ENCODE measurements around the gene TSTD2.
A peak's percentile ranks its signal among the peaks of the same experiment; 100 is the strongest.

TSTD2 gene

DNA sequence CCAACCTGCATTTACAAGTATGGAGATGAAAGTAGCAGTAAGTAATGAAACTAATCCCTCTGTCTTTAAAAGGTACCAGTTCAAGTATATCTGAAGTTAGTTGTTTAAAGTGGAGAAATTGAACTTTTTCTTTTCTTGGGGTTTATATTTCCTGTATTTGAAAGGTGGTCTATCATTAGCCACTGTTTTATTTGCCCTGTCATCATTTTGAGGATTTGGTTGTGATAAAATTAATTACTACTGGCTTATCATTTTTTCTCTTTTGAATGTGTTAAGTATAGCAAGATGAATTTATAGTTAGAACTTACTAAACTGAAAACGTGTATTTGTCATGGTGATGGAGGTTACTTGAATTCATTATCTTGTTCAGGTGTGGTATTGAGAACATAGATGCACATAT, 25.5 kb upstream of the TSTD2 start:
- Histone ChIP-seq H3K4me1 (ENCODE audit: insufficient read depth, low read length) (no peaks in the 10 kb centered on the region), H3K4me3 (ENCODE audit: low read length) (no peak overlapping the region), H3K9me3 (ENCODE audit: insufficient read depth, low read depth, low read length) (no peaks in the 10 kb centered on the region), H3K36me3 (ENCODE audit: insufficient read depth, low read depth, low read length) (peaks cover 99% of the 10 kb centered on the region), H3K27ac (ENCODE audit: low read length) (no peak overlapping the region), H3K27me3 (ENCODE audit: insufficient read depth, low read length) (no peaks in the 10 kb centered on the region), H3K9ac (ENCODE audit: low read depth, low read length) (no peak overlapping the region)

DNA sequence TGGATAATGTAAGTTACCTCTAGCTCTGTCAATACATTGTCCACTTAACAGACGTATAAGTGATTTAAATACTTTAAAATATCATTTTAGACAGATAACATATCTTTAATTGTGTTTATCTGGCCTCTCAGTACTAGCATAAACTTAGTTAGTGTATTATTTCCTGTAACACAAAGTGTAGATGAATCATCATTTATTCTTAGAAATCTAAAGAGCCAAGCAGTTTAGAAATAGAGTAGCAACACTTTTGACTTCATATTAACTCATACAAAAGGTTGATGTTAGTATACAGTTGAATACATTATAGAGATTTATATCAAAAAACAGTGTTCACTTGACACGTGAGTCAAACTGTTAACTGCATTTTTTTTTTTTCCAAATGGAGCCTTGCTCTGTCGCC, 18.5 kb upstream of the TSTD2 start:
- peaks cover 96% of the 10 kb centered on the region for H3K36me3 ChIP-seq (ENCODE audit: insufficient read depth, low read depth, low read length)
- H3K4me3 ChIP-seq (ENCODE audit: low read length), result no peak overlapping the region
- H3K4me1 ChIP-seq (ENCODE audit: insufficient read depth, low read length), result no peaks in the 10 kb centered on the region
- H3K27ac ChIP-seq (ENCODE audit: low read length), result no peak overlapping the region
- H3K9me3 ChIP-seq (ENCODE audit: insufficient read depth, low read depth, low read length), result no peaks in the 10 kb centered on the region
- no peak overlapping the region for H3K9ac ChIP-seq (ENCODE audit: low read depth, low read length)
- H3K27me3 ChIP-seq (ENCODE audit: insufficient read depth, low read length), result no peaks in the 10 kb centered on the region

DNA sequence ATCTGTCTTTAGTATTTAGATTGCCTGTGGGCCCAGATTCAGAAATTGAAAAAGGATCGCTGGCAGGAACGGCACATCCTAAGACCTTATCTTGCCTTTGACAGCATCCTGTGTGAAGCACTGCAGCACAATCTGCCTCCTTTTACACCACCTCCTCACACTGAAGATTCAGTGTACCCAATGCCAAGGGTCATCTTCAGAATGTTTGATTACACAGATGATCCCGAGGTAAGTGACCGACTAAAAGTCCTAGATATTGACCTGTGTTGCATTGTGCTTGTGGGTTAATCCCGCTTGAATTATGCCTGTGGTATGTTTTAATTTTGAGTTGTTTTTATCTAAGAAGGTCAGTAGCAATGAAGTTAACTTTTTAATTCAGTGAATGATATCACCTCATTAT, 14.8 kb upstream of the TSTD2 start:
- H3K36me3 ChIP-seq (ENCODE audit: insufficient read depth, low read depth, low read length), result peaks cover 95% of the 10 kb centered on the region
- no peaks in the 10 kb centered on the region for H3K9me3 ChIP-seq (ENCODE audit: insufficient read depth, low read depth, low read length)
- H3K27me3 ChIP-seq (ENCODE audit: insufficient read depth, low read length), result no peaks in the 10 kb centered on the region
- H3K27ac ChIP-seq (ENCODE audit: low read length), result no peak overlapping the region
- no peak overlapping the region for H3K9ac ChIP-seq (ENCODE audit: low read depth, low read length)
- no peaks in the 10 kb centered on the region for H3K4me1 ChIP-seq (ENCODE audit: insufficient read depth, low read length)
- H3K4me3 ChIP-seq (ENCODE audit: low read length), result no peak overlapping the region

DNA sequence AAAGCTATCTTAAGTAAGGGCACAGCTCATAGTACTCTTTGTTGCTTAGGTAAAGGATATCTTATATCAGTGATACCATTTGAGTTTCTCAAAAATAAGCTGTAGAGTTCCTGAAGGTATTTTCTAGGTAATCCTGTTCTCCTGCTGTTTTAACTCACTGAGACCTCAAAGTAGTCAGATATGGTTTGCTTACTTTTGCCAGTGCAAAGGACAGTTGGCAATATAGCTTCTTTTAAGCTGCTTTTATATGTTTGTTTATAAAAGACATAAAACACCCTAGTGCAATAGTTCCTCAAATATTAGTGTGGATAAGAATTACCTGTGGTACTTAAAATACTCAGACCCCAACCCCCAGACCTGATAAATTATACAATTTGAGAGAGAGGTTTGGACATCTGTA, 12.6 kb upstream of the TSTD2 start:
- Histone ChIP-seq H3K4me3 (ENCODE audit: low read length) (no peak overlapping the region), H3K9ac (ENCODE audit: low read depth, low read length) (no peak overlapping the region), H3K36me3 (ENCODE audit: insufficient read depth, low read depth, low read length) (peaks cover 96% of the 10 kb centered on the region), H3K27me3 (ENCODE audit: insufficient read depth, low read length) (no peaks in the 10 kb centered on the region), H3K27ac (ENCODE audit: low read length) (no peak overlapping the region), H3K4me1 (ENCODE audit: insufficient read depth, low read length) (no peaks in the 10 kb centered on the region), H3K9me3 (ENCODE audit: insufficient read depth, low read depth, low read length) (no peaks in the 10 kb centered on the region)

DNA sequence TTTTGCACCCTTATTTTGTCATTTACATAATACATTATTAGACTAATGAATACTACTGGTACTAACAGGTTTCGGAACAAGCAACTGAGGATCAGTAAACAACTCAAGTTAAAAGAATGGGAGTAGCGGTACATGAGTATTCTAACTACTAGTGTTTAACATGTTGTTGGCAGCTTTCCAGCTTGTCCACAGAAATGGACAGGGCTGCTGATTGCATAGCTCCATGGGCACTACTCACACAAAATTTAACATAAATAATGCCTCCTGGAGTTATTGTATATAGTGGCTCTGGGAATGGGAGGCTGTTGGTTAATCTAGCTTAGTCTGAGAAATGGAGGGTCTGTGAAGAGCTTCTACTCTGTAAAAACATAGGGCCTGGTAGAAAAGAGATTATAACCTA, 7.2 kb upstream of the TSTD2 start:
- Histone ChIP-seq H3K27me3 (ENCODE audit: insufficient read depth, low read length) (no peaks in the 10 kb centered on the region), H3K36me3 (ENCODE audit: insufficient read depth, low read depth, low read length) (peaks cover 44% of the 10 kb centered on the region), H3K4me1 (ENCODE audit: insufficient read depth, low read length) (peaks cover 6% of the 10 kb centered on the region; the same call in 1 of the 2 replicates), H3K9ac (ENCODE audit: low read depth, low read length) (no peak overlapping the region), H3K4me3 (ENCODE audit: low read length) (no peak overlapping the region), H3K9me3 (ENCODE audit: insufficient read depth, low read depth, low read length) (no peaks in the 10 kb centered on the region), H3K27ac (ENCODE audit: low read length) (no peak overlapping the region)

DNA sequence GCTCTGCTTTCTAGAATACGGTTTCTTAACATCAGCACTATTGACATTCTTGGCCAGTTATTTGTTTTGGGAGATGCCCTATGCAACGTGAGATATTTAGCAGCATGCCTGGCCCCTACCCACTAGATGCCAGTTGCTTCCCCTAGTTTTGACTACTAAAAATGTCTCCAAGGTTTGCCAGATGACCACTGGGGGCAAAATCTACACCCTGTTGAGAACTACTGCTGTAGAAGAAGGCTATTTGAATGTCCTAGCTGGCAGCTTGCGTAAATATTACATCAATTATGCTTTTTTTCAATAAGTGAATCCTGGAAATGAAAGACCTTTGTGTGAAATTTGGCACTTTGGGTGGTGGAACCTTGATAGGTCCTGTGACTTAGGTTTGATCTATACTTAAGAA, 5.5 kb upstream of the TSTD2 start:
- Histone ChIP-seq H3K4me1 (ENCODE audit: insufficient read depth, low read length) (peaks cover 10% of the 10 kb centered on the region; the same call in 1 of the 2 replicates), H3K4me3 (ENCODE audit: low read length) (no peak overlapping the region), H3K36me3 (ENCODE audit: insufficient read depth, low read depth, low read length) (peaks cover 28% of the 10 kb centered on the region), H3K9ac (ENCODE audit: low read depth, low read length) (no peak overlapping the region), H3K9me3 (ENCODE audit: insufficient read depth, low read depth, low read length) (no peaks in the 10 kb centered on the region), H3K27me3 (ENCODE audit: insufficient read depth, low read length) (no peaks in the 10 kb centered on the region), H3K27ac (ENCODE audit: low read length) (no peak overlapping the region)

DNA sequence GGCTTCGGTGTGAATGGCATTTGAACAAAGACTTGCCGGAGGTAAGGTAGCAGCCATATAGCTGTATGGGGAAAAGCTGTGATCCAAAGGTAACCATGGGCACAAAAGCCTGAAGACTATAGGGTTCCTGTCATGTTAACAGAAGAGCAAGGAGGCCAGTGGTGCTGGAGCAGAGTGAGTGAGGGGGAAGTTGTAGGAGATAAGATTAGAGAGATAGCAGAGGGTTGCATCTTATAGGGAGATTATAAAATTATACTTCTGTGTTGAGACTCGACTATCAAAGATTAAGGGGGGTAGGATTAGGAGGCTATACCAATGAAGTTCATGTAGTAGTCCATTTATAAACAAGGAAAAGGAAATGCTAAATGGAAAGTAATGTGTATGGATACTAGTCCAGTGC, 3.7 kb upstream of the TSTD2 start:
- H3K27ac ChIP-seq (ENCODE audit: low read length), result no peak overlapping the region
- H3K4me3 ChIP-seq (ENCODE audit: low read length), result no peak overlapping the region
- no peaks in the 10 kb centered on the region for H3K27me3 ChIP-seq (ENCODE audit: insufficient read depth, low read length)
- H3K36me3 ChIP-seq (ENCODE audit: insufficient read depth, low read depth, low read length), result peaks cover 10% of the 10 kb centered on the region
- no peaks in the 10 kb centered on the region for H3K9me3 ChIP-seq (ENCODE audit: insufficient read depth, low read depth, low read length)
- no peak overlapping the region for H3K9ac ChIP-seq (ENCODE audit: low read depth, low read length)
- peaks cover 12% of the 10 kb centered on the region; the same call in 1 of the 2 replicates for H3K4me1 ChIP-seq (ENCODE audit: insufficient read depth, low read length)

DNA sequence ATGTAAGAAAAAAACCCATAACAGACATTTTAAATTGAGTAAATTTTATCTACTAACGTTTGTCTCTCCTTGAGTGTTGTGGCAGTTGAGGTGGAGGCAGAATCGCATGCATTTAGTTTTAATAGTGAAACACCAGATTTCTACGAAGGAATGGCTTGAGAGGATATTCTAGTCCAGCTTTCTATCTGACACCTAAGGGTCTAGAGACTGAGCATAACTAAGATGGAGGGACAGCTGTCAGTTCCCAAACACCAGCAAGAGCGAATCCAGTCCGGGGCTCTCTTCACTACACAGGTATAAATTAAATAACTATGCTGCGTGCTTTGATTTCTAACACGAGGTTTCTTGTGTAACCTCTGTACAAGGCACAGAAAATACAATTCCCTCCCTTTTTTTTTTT, 1.9 kb upstream of the TSTD2 start:
- Histone ChIP-seq H3K4me1 (ENCODE audit: insufficient read depth, low read length) (peaks cover 17% of the 10 kb centered on the region; the same call in 1 of the 2 replicates), H3K27ac (ENCODE audit: low read length) (no peak overlapping the region), H3K9ac (ENCODE audit: low read depth, low read length) (peak overlapping the region; percentile 99; the same call in 1 of the 2 replicates), H3K9me3 (ENCODE audit: insufficient read depth, low read depth, low read length) (no peaks in the 10 kb centered on the region), H3K36me3 (ENCODE audit: insufficient read depth, low read depth, low read length) (no peaks in the 10 kb centered on the region), H3K27me3 (ENCODE audit: insufficient read depth, low read length) (no peaks in the 10 kb centered on the region), H3K4me3 (ENCODE audit: low read length) (peak overlapping the region; percentile 92)

DNA sequence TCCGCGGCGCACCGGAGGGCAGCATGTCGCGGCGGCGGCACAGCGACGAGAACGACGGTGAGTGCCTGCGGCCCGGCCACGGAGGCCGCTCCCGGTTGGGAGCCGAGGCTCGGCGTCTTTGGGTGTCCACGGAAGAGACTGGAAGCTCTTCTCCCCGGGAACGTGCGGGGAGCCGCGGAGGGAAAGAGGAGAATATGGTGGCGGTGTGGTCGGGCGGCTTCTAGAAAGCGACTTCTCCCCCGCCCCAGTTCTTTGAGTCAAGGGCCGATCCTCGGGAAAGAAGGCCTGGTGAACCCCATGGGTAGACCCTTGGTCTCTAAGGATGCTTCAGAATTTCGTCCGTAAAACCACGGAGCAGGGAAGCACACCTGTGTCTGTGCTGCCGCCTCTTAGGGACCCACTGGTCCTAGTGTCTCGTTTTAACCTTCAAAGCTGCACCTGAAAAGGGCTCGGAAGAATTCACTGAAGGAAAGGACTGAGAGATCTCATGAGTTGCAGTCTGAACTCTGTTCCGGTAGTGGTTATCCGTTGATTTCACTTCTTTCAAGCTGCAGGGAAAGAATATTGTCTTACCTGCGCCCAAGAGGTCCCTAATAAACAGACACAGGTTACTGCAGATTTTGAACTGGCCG, 807 bp upstream of the TSTD2 start:
- Histone ChIP-seq H3K36me3 (ENCODE audit: insufficient read depth, low read depth, low read length) (no peaks in the 10 kb centered on the region), H3K4me1 (ENCODE audit: insufficient read depth, low read length) (peaks cover 23% of the 10 kb centered on the region), H3K9ac (ENCODE audit: low read depth, low read length) (peak overlapping the region; percentile 99), H3K4me3 (ENCODE audit: low read length) (peak overlapping the region; percentile 92), H3K27me3 (ENCODE audit: insufficient read depth, low read length) (no peaks in the 10 kb centered on the region), H3K27ac (ENCODE audit: low read length) (no peak overlapping the region), H3K9me3 (ENCODE audit: insufficient read depth, low read depth, low read length) (no peaks in the 10 kb centered on the region)

DNA sequence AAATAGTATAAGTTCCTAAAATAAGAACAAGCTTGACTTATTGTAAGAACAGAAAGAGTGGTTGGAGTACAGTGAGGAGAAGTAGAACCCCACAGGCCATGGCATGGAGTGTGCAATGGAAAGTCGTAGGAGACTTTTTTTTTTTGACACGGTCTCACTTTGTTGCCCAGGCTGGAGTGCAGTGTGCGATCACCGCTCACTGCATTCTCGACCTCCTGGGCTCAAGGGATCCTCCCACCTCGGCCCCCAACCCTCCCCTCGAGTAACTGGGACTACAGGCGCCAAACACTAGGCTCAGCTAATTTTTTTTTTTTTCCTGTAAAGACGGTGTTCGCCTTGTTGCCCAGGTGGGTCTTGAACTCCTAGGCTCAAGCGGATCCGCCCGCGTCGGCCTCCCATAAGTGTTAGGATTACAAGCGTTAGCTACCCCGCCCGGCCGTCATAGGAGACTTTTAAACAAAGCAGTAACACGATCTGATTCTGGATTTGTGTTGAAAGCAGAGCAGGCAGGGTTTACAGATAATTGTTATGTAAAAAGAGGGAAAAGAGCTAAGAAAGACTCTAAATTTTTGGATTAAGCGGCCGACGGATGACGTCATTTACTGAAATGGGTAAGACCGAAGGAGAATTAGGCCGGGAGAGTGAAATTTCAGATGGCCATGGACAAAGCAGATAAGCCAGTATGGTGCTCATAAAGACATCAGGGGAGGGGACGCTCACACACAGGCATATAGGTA, 752 bp downstream of the TSTD2 start:
- no peaks in the 10 kb centered on the region for H3K27me3 ChIP-seq (ENCODE audit: insufficient read depth, low read length)
- H3K9ac ChIP-seq (ENCODE audit: low read depth, low read length), result peak overlapping the region; percentile 99
- peak overlapping the region; percentile 53 for H3K27ac ChIP-seq (ENCODE audit: low read length)
- peak overlapping the region; percentile 92 for H3K4me3 ChIP-seq (ENCODE audit: low read length)
- H3K4me1 ChIP-seq (ENCODE audit: insufficient read depth, low read length), result peaks cover 27% of the 10 kb centered on the region
- H3K36me3 ChIP-seq (ENCODE audit: insufficient read depth, low read depth, low read length), result no peaks in the 10 kb centered on the region; the same call in 1 of the 2 replicates
- H3K9me3 ChIP-seq (ENCODE audit: insufficient read depth, low read depth, low read length), result no peaks in the 10 kb centered on the region

DNA sequence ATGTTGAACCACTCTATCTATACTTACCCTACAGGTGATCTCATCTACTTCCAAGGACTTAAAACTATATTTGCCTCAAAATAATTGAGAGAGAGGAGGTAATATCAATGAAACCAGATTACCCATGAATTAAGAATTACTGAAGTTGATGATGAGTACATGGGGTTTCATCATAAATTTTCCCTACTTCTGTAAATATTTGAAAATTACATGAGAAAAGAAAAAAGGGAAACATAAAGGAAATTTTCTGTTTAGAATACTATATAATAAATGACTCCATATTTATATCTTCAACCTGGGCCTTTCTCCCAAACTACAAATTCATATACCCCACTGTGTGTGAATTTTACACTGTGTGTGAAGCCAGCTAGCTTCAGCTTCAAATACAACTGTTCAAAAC, 2.6 kb downstream of the TSTD2 start:
- Histone ChIP-seq H3K27me3 (ENCODE audit: insufficient read depth, low read length) (no peaks in the 10 kb centered on the region), H3K4me3 (ENCODE audit: low read length) (no peak overlapping the region), H3K36me3 (ENCODE audit: insufficient read depth, low read depth, low read length) (peaks cover 16% of the 10 kb centered on the region), H3K9ac (ENCODE audit: low read depth, low read length) (no peak overlapping the region), H3K27ac (ENCODE audit: low read length) (no peak overlapping the region), H3K9me3 (ENCODE audit: insufficient read depth, low read depth, low read length) (no peaks in the 10 kb centered on the region), H3K4me1 (ENCODE audit: insufficient read depth, low read length) (peaks cover 22% of the 10 kb centered on the region)

DNA sequence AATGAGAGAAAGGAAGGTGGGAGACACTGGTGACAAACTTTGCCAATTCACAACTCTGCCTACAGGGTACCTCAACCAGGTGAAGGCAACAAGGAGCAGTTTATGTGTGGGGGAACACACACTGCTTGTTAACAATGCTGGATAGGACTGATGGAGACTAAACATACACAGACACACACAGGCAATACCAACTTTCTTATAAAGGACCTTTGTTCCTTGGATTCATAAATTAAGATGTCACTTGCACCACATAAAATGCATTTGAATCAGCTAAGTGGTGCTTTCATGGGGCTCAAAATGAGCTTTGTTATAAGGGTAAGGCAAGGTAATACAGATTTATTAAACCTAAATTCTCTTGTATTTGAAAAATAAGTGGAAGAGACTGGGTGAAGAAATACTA, 4.0 kb downstream of the TSTD2 start:
- H3K4me1 ChIP-seq (ENCODE audit: insufficient read depth, low read length), result peaks cover 18% of the 10 kb centered on the region
- peaks cover 31% of the 10 kb centered on the region for H3K36me3 ChIP-seq (ENCODE audit: insufficient read depth, low read depth, low read length)
- no peak overlapping the region for H3K9ac ChIP-seq (ENCODE audit: low read depth, low read length)
- no peak overlapping the region for H3K27ac ChIP-seq (ENCODE audit: low read length)
- no peaks in the 10 kb centered on the region for H3K27me3 ChIP-seq (ENCODE audit: insufficient read depth, low read length)
- no peak overlapping the region for H3K4me3 ChIP-seq (ENCODE audit: low read length)
- H3K9me3 ChIP-seq (ENCODE audit: insufficient read depth, low read depth, low read length), result no peaks in the 10 kb centered on the region; the same call in 1 of the 2 replicates
